Iris pigment epithelial cell (primary cell): ENCODE data around the gene SLC4A8.

Source experiments
- DNase-seq: peaks from one replicate; pipeline ENCODE4 v3.0.0-alpha.2; 2011; ENCODE audit warnings: low read depth

Gene SLC4A8

GRCh38 chr12:51424662-51425539 lies at the start of gene SLC4A8:
Gene SLC4A8 (plus strand): TSS chr12:51424831. CDS start chr12:51424988, 157 bp downstream.
- DNase-seq = peak; percentile 80

- no peak for DNase-seq
These were observed 49.8 kb upstream of the SLC4A8 start for GRCh38 chr12:51374856-51375255.

- DNase-seq = no peak
These were observed 47.3 kb upstream of the SLC4A8 start for GRCh38 chr12:51377099-51377984.

- no peak for DNase-seq
These were observed 45.9 kb upstream of the SLC4A8 start for GRCh38 chr12:51378749-51379148.

- DNase-seq = no peak
These were observed 45.1 kb upstream of the SLC4A8 start for GRCh38 chr12:51379571-51379970.

- peak; percentile 62 for DNase-seq
These were observed 43.2 kb upstream of the SLC4A8 start for GRCh38 chr12:51381226-51382079.

- no peak for DNase-seq
These were observed 42.5 kb upstream of the SLC4A8 start for GRCh38 chr12:51382173-51382572.

GRCh38 chr12:51383269-51383905 lies 41.2 kb upstream of the SLC4A8 start:
- no peak for DNase-seq

GRCh38 chr12:51386351-51386750 lies 38.3 kb upstream of the SLC4A8 start:
- no peak for DNase-seq

- peak; percentile 61 for DNase-seq
These were observed 36.4 kb upstream of the SLC4A8 start for GRCh38 chr12:51388069-51388799.

GRCh38 chr12:51388846-51389245 lies 35.8 kb upstream of the SLC4A8 start:
- no peak for DNase-seq

- DNase-seq = peak; percentile 65
These were observed 35.2 kb upstream of the SLC4A8 start for GRCh38 chr12:51389302-51389999.

GRCh38 chr12:51390457-51390856 lies 34.2 kb upstream of the SLC4A8 start:
- no peak for DNase-seq

GRCh38 chr12:51390891-51391282 lies 33.7 kb upstream of the SLC4A8 start:
- no peak for DNase-seq

GRCh38 chr12:51391283-51392123 lies 33.1 kb upstream of the SLC4A8 start, which contains the start of gene GALNT6:
Gene GALNT6 (minus strand): TSS chr12:51391406. CDS start chr12:51379781, 11,625 bp downstream.
- no peak for DNase-seq

- DNase-seq = no peak
These were observed 31.9 kb upstream of the SLC4A8 start for GRCh38 chr12:51392556-51393237.

- DNase-seq = peak; percentile 74
These were observed 30.7 kb upstream of the SLC4A8 start for GRCh38 chr12:51393676-51394545.
